Measurements from ENCODE around the gene IRF2BP2.
A peak's percentile ranks its signal among the peaks of the same experiment; 100 is the strongest.
"Not testable (repeated sequence)": the region's sequence is repeated elsewhere in the genome, so short reads cannot be mapped to it uniquely, and the experiment has no call there.

The IRF2BP2 gene

DNA sequence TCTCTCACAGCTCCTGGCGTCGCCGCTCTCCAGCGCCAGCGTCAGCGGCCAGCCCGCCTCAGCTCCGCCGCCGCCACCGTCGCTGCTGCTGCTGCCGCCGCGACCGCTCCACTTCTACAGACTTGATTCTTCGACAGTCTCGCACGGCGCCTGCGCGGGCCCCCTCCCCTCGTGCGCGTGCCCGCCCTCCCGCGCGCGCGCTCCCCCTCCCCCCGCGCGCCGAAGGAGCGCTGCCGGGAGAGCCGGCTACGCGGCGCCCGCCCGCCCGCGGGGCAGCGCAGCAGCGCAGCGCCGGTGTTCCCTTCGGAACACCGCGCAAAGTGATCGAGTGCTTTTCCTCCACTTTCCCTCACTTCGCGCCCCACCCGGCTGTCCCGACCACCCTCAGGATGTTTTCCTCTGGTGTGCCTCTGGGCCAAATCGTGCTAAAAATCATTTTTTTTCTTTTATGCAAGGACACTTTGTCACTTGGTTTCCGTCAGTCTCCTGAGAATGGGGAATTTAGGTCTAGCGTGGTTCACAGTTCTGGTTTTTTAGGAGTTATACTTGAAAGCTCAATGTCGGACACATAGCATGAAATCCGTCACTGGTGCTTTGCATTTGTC, at the start of gene IRF2BP2:
Gene IRF2BP2 (minus strand): TSS at position 118 of the 605 bp plus-strand sequence. CDS start 684 bp downstream, outside the sequence.
- DNase-seq: peak; percentile 78

DNA sequence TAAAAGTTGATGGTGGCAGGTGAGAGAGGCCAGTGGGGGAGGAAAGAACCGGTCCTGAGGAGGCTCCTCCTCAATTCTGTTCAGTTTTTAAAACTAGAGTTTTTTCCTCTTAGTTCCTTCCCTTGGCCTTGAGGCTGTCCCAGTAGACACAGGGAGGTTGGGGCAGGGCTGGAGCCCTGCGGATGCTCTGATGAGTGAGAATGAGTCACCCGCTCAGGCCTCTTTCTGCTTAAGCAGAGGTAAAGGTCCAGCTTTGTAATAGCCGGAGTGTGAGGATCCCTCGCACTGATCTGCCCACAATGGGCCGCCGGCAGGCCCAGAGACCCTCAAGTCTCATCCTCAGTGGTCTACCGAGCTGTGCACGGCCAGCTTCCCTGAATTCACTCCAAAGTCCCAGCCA, 49.6 kb upstream of the IRF2BP2 start:
- DNase-seq: no peak

DNA sequence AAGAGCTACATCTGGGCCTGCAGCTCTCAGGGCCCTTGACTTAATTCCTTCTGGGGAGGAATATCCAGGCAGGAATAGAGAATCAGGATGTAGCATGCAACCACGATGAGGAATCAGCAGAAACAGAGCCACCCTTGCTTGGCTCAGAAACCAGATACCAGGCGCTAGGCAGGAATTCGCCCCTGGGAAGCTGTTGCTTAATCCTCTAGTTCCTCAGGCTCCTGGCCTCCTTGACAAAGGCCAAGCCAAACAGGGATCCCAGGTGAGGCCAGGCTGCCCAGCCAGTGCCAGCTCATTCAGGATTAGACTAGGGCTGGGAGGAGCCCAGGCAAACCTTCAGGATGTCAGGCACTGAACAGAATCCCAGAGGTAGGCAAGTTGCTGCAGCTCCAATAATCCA, 48.2 kb upstream of the IRF2BP2 start:
- no peak for DNase-seq

DNA sequence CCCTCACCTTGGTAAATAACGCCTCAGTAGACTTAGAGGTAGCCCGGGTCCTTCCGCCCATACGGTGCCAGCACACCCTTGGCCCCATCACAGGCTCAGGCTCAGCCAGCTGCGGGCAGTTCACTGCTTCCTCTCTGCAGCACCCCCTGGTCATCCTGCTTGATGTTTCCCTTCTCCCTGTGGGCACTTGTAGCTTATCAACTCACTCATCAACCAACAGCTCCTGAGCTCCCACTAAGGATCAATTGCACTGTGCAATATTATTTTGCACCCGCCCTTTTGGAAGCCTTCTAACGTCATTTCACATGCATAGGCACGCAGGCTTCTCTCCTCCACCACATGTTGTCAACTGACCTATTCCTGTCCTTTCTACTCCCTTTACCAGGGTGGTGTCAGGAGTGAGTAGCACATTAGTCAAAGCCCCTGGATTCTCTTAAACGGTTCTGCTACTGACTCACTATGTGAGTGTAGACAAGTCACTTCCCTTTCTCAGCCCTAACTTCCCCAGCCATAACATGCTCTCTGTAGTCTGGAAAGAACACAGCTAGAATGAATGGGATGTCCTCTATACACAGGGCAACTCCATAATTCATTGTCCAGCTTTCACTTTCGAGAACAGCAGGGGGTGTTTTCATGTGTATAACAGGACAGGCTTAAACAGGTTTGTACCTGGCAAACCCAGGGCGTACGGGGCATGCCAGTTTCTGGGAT, 47.1 kb upstream of the IRF2BP2 start:
- DNase-seq: no peak

DNA sequence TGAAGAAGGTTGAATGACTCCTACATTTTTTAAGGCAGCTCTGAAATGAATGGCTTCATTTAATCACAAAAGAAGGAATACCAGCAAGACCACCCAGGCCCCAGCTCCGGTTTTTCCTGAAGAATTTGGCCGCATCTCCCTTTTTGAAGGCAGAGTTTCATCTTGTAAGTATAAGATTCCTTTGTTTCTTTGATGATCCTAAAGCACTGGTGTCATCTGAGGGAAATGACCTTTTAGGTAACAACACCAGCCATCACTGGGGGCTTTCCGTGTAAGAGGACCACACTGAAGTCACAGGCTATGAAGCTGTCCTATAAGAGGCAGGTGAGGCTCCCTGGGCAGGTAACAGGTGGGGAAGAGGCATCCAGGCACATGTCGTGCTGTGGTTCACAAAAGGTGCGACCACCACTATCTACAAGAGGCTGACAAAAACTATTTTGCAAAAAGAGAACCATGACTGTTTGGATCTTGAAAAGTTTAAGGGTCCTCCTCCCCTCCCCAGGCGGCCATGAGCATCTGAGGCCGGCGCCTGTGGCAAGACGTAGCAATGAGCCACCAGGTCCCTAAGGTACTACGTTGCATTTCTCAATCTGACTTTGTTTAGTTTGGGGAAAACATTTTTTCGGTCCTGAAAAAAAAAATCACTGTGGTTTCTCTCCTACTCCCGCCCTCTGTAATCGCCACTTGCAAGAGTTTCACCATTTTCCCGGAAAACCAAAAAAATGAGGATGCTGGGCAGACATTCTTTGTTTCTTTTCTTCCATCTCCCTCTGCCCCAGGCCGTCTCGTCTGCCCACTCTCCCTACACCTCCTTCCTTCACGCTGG, 46.3 kb upstream of the IRF2BP2 start:
- DNase-seq: no peak

DNA sequence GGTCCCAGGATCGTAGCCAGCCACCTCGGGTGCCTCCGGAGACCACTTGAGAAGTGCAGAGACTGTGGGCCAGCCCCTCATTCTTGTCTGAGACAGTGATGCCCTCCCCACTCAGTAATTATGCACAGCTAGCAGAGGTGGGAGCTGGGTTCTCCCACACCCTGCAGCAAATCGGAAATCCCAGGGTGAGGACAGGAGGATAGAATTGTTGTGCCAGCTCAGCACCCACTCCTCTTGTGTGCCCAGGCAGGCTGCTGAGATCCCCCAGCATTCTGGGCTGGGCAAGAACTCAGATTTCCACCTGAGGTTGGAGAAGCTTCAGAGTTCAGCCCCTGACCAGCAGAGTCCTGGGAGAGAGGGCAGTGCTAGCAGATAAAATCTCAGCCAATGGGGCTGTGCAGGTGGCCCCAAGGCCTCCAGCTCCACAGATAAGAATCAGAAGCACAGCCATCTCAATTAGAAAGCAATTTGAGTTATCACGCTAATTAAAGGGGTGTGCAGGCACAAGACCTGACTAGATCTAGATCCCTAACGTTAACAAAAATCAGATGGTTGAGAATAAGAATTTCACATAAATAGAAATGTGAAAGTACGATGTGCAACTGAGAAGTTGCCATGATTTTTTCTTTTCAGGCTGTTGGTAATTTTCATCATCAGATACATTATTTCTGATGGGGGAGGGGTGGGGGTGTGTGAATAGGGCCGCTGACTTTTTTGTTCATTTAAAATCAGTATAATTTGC, 45.5 kb upstream of the IRF2BP2 start:
- no peak for DNase-seq

DNA sequence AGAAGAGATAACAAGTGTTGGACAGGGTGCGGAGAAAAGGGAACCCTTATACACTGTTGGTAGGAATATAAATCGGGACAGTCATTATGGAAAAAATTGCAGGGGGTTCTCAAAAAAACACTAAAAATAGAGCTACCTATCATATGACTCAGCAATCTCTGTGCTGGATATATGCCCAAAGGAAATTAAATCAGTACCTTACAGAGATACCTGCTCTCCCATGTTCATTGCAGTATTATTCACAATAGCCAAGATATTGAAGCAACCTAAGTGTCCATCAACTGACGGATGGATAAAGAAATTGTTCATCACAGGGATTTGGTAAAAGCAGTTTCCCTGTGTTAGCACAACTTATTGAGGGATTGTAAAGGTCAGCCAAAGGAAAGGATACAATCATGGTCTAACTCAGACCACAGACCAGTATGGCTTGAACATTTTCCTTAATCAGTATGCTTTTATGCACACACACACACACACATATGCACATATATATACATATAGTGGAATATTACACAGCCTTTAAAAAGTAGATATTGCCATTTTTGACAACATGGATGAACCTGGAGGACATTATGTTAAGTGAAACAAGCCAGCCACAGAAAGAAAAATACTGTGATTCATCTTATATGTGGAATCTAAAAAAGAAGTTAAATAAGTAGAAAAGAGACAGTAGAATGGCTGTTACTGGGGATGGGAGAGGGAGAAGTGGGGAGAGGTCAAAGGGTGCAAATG, 44.2 kb upstream of the IRF2BP2 start:
- DNase-seq: no peak

DNA sequence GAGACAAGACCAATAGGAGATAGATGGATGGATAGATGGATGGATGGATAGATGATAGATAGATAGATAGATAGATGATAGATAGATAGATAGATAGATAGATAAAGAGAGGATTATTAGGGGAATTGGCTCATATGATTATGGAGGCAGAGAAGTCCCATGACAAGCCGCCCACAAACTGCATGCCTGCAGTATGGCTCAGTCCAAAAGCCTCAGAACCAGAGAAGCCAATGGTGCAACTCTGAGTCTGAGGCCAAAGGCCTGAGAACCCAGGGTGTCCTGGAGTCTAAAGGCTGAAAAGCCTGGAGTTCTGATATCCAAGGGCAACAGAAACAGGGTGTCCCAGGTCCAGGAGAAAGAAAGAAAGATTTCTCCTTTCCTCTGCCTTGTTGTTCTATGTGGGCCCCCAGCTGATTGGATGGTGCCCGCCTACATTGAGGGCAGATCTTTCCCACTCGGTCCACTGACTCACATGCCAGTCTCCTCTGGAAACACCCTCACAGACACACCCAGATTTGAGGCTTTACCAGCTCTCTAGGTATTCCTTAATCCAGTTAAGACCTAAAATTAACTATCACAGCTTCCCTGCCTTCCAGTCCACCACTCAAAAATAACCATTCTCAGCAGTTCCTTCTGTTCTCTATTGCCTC, 39.6 kb upstream of the IRF2BP2 start:
- DNase-seq: no peak

DNA sequence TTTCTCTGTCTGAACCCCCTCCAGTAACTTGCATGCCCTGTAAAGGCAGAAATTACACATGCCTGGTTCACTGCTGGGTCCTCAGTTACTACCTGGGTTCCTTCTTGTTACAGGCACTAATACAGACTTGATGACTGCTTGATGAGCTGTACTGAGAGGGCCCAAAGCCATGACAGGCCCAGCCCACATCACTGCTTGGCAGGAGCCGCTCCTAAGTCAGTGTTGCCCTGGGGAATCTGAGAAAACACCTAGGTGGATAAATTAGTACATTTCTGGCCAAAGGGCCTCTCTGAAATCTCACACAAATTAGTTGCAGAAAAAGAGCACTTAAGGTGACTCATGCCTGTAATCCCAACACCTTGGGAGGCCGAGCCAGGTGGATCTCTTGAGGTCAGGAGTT, 37.8 kb upstream of the IRF2BP2 start:
- no peak for DNase-seq

DNA sequence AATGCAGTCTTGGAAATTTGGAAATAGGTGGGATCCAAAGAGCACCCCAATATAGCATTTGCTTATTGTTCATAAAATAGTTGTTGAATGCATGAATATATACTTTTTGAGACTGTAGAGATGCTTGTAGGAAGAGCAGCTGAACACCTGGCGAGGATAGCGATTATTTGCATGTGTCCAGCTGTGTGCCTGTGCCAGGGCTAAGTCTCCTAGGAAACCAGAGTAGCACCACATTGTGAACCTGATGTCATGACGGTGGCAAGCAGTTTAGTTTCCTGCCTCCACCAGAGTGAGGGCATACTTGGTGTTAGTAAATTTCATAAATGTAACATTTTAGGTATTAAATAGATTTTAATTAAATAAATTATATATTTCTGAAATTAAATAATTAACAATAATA, 37.3 kb upstream of the IRF2BP2 start:
- DNase-seq: no peak

DNA sequence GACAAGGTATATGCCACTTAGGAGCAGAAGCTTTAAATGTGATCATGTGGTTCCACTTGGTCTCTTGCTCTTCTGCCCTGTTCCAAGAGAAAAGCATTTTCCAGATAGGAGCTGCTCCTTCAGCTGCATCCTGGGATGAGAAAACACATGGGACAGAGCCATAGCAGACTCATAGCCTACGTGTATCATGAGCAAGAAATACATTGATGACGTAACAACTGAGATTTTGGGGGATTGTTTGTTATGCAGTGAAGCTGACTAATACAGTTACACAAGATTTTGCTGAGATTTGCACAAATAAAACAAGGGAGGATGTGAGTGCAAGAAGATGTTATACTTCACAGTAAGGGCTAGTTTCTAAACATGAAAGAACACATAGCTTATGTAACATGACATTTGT, 36.0 kb upstream of the IRF2BP2 start:
- DNase-seq: no peak

DNA sequence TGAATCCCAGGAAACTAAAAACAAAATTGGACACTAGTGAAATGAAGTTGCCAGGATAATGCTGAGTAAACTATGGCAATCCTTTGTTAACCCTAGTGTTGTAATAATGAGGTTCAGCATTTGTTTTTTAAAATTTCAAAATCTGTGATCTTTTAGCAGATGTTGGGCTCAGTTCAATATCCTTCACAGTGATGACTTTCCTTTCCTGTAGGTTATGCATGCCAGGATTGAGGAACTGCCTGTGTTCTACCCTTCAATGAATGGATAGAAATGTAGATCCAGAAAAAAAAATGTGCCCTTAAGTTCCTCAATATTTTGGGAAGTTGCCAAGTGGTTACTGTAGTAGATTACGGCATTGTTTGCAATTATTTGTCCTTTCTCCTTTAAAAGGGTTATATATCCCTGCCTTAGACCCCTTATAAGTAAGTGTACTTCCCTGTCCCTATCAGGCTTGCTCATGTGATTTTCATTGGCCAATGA, 35.5 kb upstream of the IRF2BP2 start:
- no peak for DNase-seq

DNA sequence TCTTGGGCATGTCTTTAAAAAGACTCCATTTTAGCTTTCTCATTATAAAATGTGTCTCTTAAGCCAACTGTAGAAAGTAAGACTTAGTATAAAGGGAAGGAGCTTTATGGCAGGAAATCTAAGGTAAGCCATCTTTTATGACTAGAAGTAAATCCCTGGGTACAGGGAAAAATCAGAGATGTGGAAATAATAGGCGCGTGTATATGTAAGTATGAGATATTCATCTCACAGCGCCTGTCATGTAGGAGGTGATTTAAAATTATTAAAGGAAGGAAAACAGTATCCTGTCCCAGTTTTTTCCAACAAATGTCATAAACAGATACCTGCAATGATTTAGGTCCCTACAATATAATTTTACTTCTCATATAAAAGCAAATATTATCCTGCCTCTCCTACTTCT, 35.0 kb upstream of the IRF2BP2 start:
- no peak for DNase-seq

DNA sequence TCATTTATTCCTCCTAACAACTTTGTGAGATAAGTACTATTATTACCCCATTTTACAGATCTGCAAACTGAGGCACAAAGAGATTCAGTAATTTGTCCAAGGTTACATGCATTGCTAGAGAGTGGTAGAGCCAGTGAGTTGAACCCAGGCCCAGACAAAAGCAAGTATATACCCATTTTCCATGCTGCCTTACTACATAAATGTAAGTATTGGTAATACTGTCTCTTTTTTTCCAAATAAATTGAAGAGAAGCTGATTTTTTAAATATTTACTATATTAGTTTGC, 33.8 kb upstream of the IRF2BP2 start:
- DNase-seq: no peak

DNA sequence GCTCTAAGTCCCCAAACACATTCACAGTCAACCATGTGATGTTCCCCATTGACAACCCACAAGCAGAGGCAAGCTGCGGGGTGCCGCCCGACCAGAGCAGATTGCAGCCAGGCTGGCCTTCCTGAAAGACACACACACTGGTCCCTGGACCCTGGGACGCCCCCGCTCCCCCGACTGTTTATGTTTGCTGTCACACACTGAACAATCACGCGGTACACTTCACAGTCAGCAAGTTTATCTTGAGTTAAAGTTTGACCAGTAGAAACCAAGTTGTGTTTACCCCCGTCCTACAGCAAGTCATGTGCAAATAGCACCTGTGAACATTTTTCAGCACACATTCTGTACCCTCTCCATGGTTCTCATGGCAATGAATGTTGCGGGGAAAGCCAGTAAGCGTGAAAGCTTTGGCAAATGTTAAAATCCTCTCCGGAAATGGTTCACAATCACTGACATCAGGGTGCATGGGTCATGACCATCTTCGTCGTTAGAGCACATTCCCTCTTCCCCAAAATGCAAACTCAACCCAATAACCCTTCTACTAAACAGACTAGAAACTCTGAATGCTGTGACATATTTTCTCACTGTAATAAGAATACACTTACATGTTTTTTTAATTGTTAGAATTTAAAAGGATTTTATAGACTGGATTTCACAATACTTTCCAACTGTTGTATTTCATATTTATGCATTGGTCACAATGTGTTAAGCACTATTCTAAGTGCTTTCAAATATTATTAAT, 33.3 kb upstream of the IRF2BP2 start:
- DNase-seq: no peak

DNA sequence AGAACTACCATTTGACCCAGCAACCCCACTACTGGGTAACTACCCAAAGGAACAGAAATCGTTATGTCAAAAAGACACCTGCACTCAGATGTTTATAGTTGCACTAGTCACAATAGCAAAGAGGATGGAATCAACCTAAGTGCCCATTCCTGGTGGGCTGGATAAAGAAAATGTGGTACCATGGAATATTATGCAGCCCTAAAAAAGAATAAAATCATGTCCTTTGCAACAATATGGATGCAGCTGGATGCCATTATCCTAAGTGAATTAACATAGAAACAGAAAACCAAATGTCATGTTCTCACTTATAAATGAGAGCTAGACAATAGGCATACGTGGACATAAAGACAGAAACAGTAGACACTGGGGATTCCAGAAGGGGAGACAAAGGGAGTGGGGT, 32.5 kb upstream of the IRF2BP2 start:
- no peak for DNase-seq

DNA sequence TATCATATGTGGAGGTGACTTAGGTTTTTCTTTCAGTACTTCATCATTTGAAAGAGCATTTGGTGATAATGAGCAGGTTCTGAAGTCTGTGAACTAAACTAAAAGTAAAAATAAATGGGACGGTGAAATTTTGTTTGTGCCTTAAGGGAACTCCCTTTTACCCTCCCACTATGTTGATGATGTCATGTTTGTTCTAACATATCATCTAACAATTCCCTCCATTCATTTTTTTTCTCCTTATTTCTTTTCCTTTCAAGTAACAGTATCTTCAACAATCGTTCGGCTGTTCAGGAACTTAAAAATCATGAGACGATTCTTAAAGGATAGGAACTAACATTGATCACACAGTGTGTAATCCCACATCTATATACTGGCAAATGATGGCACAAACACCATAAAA, 30.0 kb upstream of the IRF2BP2 start:
- DNase-seq: no peak

DNA sequence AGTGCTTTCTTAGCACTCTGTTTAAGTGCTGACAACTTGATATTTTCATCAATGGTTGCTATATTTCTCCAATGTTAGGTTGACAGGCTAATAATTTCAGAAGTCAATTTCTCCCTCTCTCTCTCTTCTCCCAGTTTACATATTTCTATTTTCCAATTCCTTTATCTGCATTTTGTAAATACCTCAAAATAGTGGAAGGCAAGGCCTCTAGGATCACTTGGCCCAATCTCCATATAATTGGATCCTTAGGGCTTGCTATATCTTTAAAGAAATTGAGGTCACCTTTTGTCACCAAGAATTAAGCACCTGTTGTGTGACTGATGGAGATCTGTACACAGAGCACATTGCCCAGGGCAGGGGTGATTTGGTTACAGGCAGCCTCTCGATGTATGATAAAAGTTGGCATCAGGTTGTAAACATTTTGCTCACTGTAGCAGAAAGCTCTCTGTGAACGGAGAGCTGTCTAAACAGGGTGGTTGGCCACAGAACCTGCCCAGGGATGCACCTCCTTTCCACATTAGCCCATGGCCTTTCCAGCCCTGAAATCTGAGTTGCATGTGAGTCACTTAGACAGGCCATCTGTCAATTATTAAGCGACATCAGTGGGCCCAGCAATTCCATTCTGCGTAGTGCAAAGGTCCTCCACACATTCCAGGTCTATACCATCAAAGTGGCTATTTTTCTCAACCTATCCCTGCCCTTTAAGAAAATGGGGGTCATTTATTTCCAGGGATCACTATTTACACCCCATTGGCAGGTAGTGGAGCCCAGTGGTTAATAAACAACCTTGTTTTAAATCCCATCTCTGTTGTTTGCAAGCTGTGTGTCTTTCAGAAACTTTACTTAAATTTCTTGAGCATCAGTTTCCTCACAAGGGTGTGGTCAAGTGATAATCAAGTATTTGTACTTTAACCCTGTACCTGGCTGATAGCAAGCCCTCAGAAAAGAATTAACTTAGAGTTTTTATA, 29.1 kb upstream of the IRF2BP2 start:
- no peak for DNase-seq

DNA sequence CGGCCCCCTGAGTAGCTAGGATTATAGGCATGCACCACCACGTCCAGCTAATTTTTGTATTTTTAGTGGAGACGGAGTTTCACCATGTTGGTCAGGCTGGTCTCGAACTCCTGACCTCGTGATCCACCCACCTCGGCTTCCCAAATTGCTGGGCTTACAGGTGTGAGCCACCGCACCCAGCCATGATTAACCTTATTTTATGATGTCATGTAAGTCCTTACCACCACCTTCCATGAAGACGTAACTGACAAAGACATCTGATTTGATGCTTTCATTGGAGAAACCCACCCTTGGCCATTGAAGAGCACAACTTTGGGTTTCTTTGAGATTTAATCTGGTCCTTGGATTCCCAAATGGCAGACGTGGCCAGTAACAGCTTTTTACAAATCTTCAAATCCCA, 24.9 kb upstream of the IRF2BP2 start:
- DNase-seq: not testable (repeated sequence)

DNA sequence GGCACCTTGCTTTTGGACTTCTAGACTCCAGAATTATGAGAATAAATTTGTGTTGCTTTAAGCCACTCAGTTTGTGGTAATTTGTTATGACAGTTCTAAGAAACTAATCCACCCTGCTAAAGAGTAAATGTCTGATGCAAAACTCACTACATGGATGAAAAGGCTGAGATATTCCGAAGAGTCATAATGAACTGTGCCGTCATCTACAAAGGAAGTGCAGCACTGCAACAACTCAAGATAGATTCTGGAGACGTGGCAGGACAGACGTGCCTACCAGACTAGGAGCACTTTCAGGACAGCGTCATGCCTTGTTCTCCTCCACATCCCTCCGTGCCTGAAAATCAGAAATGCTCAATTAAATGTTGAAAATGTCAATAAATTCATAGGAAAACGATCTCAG, 24.4 kb upstream of the IRF2BP2 start:
- no peak for DNase-seq
